Kidney (tissue), 14 donors: ENCODE data around the gene FIS1. TPM values are rescaled to one million over a fixed set of nuclear protein-coding genes. Genes with fewer than 3 reads are reported as not detected.

Experiments used
- DNase-seq, 5 donors: peaks; one replicate each; pipeline ENCODE4 v3.0.0-alpha.2; 2013 to 2020
- FAIRE-seq: peaks from 2 replicates; lab custom pipeline; 2012; peaks lifted over from hg19 to GRCh38; lab: Jason Lieb, UNC
- H3K27ac ChIP-seq, 2 donors: one replicate each; pipeline ENCODE4 v1.7.0; 2013; ENCODE audit warnings: low read depth in 2 of 2, low read length in 2 of 2, inconsistent platforms in 1 of 2
- H3K27me3 ChIP-seq: one replicate; pipeline ENCODE4 v1.7.1; 2013; ENCODE audit warnings: low read length, inconsistent platforms; ENCODE audit not compliant: control insufficient read depth, insufficient read depth
- H3K36me3 ChIP-seq, 3 donors: one replicate each; pipeline versions ENCODE4 v1.7.0 to v1.7.1; 2013; ENCODE audit warnings: low read length in 3 of 3, control low read depth in 1 of 3, inconsistent platforms in 1 of 3; ENCODE audit not compliant: insufficient read depth in 3 of 3, control insufficient read depth in 2 of 3
- H3K4me1 ChIP-seq, 3 donors: one replicate each; pipeline versions ENCODE4 v1.7.0 to v1.7.1; 2013; ENCODE audit warnings: low read length in 3 of 3, inconsistent platforms in 1 of 3, low read depth in 1 of 3; ENCODE audit not compliant: control insufficient read depth in 2 of 3, insufficient read depth in 2 of 3
- H3K4me3 ChIP-seq, 3 donors: one replicate each; pipeline versions ENCODE4 v1.7.0 to v1.8.1; 2013; ENCODE audit warnings: low read length in 3 of 3, control low read depth in 1 of 3, inconsistent platforms in 1 of 3
- H3K9ac ChIP-seq, 3 donors: one replicate each; pipeline versions ENCODE4 v1.7.0 to v1.7.1; 2013; ENCODE audit warnings: low read length in 3 of 3, control low read depth in 1 of 3, inconsistent platforms in 1 of 3
- H3K9me3 ChIP-seq, 3 donors: one replicate each; pipeline versions ENCODE4 v1.7.0 to v1.7.1; 2013; ENCODE audit warnings: low read length in 3 of 3, control low read depth in 1 of 3, inconsistent platforms in 1 of 3; ENCODE audit not compliant: control insufficient read depth in 2 of 3, insufficient read depth in 1 of 3
- CTCF ChIP-seq: IDR thresholded peaks from 3 replicates; pipeline ENCODE4 v1.5.1; 2012; ENCODE audit warnings: mild to moderate bottlenecking, moderate library complexity, borderline replicate concordance; ENCODE audit not compliant: insufficient read depth; ENCODE audit errors: extremely low read depth
- intact Hi-C: fragments of 100-400 bp; cut with DNase I; formaldehyde crosslinking; loops from one replicate; pipeline ENCODE4 v1.11.1; 2022
- polyA plus RNA-seq: library from polyadenylated mRNA; stranded (reverse); fragments of 350-450 nt; fragmentation: Illumina TruSeq; extraction: RNeasy Lipid Tissue Mini Kit (QIAGEN cat#74804); gene quantifications from one replicate; pipeline ENCODE4 v1.2.3, GENCODE V29; 2014; ENCODE audit warnings: low read depth, low replicate concordance; ENCODE audit not compliant: insufficient read depth
- total RNA-seq: library from RNA; stranded (reverse); fragmentation: NEBNext Ultra II Directional; extraction: Animal tissue kit (Norgen Biotek cat#: 25700); gene quantifications from one replicate; pipeline ENCODE4 v1.2.1, GENCODE V29; 2021
- donor health status: control.
- donor health status: control.
- donor health status: control.
- donor health status: control.
- donor health status: control.
- donor health status: DM: yes; HTN: yes; CAD: no.
- donor health status: Normal renal cell carcinoma (clear cell type).

The FIS1 gene
- total and polyA plus RNA-seq, 2 donors from 2014 or later = 180 to 472 TPM

- no peak for DNase-seq
- peaks cover 0 to 9% (median 0%) of the 10 kb centered on the region in 3 donors for H3K36me3 ChIP-seq
- no peaks in the 10 kb centered on the region for H3K27me3 ChIP-seq
- no peak overlapping the region for H3K27ac ChIP-seq
- no peak overlapping the region for H3K9ac ChIP-seq
- TF ChIP-seq CTCF = no peak
- intact Hi-C loops = no loop called here
- H3K4me3 ChIP-seq = no peak overlapping the region
- H3K9me3 ChIP-seq = no peaks in the 10 kb centered on the region
- H3K4me1 ChIP-seq = peaks cover 0 to 9% (median 0%) of the 10 kb centered on the region in 3 donors
- no peak for FAIRE-seq
These were observed 32.9 kb downstream of the FIS1 start for GRCh38 chr7:101212014-101212413.

GRCh38 chr7:101211501-101211900 lies 33.4 kb downstream of the FIS1 start:
- DNase-seq (no peak), FAIRE-seq (no peak)
- no peak overlapping the region for H3K9ac ChIP-seq
- H3K4me3 ChIP-seq = no peak overlapping the region
- H3K4me1 ChIP-seq = peaks cover 0 to 5% (median 0%) of the 10 kb centered on the region in 3 donors
- no peaks in the 10 kb centered on the region for H3K9me3 ChIP-seq
- H3K27me3 ChIP-seq = no peaks in the 10 kb centered on the region
- no peak overlapping the region for H3K27ac ChIP-seq
- TF ChIP-seq CTCF = no peak
- intact Hi-C loops = no loop called here
- H3K36me3 ChIP-seq = peaks cover 0 to 9% (median 0%) of the 10 kb centered on the region in 3 donors

- FAIRE-seq (no peak), DNase-seq (no peak)
- Histone ChIP-seq H3K9me3 (no peaks in the 10 kb centered on the region), H3K27me3 (no peaks in the 10 kb centered on the region), H3K4me3 (no peak overlapping the region), H3K4me1 (no peaks in the 10 kb centered on the region), H3K36me3 (peaks cover 0 to 9% (median 0%) of the 10 kb centered on the region in 3 donors), H3K27ac (no peak overlapping the region), H3K9ac (no peak overlapping the region)
- TF ChIP-seq CTCF = no peak
- intact Hi-C loops = no loop called here
These were observed 34.7 kb downstream of the FIS1 start for GRCh38 chr7:101210143-101210542.

- Histone ChIP-seq H3K9me3 (no peaks in the 10 kb centered on the region), H3K27ac (no peak overlapping the region), H3K4me3 (no peak overlapping the region), H3K4me1 (no peaks in the 10 kb centered on the region), H3K27me3 (no peaks in the 10 kb centered on the region), H3K9ac (no peak overlapping the region), H3K36me3 (peaks cover 0 to 9% (median 0%) of the 10 kb centered on the region in 3 donors)
- DNase-seq = no peak
- intact Hi-C loops = no loop called here
- no peak for FAIRE-seq
- TF ChIP-seq CTCF = no peak
These were observed 36.1 kb downstream of the FIS1 start for GRCh38 chr7:101208794-101209193.
